ENCODE results near the gene ZNF598. TPM values are rescaled to one million over a fixed set of nuclear protein-coding genes. Genes with fewer than 3 reads are reported as not detected.
A peak's percentile ranks its signal among the peaks of the same experiment; 100 is the strongest.

ZNF598 gene
- total RNA-seq (2014; rRNA removed) (44.4 and 60.1 TPM in 2 replicates), Bru-seq, nascent RNA (percentile 76 among the genes with signal in this experiment), BruChase-seq, experiment 1, labeled RNA remaining after a 6-hour chase (percentile 85 among the genes with signal in this experiment), BruChase-seq, experiment 2, labeled RNA remaining after a 2-hour chase (percentile 87 among the genes with signal in this experiment)
- long read RNA-seq, transcript ZNF598-208 (3 exons, 815 nt): major isoform, 20 of 113 reads
- long read RNA-seq, transcript ZNF598-204 (12 exons, 3,371 nt): minor isoform, 14 of 113 reads
- long read RNA-seq, partial matches to known transcripts: 38 of 113 reads
- long read RNA-seq, other reads (novel, unspliced or antisense): 41 of 113 reads

DNA sequence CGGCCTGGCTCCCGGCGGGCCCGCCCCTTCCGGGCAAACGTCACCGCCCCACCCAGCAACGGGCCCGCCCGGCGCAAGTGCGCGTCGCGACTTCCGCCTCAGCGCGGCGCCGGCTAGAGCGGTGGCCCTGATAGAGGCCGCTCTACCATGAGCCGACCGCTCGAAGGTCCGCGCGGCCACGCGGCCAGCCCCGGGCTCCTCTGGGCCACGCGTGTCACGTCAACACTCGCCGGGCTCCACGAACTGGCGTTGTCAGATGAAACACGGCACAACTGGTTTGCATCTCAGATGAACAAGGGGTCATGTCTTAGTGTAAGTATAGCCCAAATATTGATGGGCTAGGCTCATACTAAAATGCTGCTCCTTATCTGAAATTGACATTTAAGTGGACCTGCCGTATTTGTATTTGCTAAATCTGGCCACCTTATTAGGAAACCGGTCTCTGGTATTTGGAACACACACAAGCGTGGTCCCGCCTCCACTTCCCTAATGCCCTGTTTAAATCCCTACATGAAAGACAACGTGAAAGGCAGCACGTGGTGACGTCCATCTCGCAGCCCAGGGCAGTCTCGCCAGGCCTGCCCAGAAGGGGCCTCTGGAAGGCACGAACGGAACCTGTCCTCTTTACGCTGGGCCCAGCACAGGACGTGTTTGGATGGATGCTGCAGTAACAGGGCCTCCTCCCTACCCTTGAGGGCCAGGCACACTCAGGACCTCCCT, at the start of gene ZNF598:
Gene ZNF598, minus strand, starts transcription at position 31 of the 720 bp plus-strand sequence.
- Histone ChIP-seq H3K9ac (ENCODE audit: low read length) (peak within 1 kb of the TSS; percentile 97), H3K9me2 (replicated peaks; ENCODE audit: low read length) (no peaks in the 10 kb centered on the region), H3K27ac (ENCODE audit: low read length) (peak within 1 kb of the TSS; percentile 77), H3K4me1 (ENCODE audit: insufficient read depth, low read length) (peaks cover 26% of the 10 kb centered on the region), H3K36me3 (ENCODE audit: low read depth, low read length) (peaks cover 3% of the 10 kb centered on the region; the same call in 1 of the 2 replicates), H3K27me3 (ENCODE audit: low read length) (no peaks in the 10 kb centered on the region), H3F3A (ENCODE audit: low read length, unreplicated experiment) (no peaks in the 10 kb centered on the region), H4K20me1 (ENCODE audit: low read length) (peaks cover 22% of the 10 kb centered on the region), H3K79me2 (ENCODE audit: low read length) (peaks cover 54% of the 10 kb centered on the region), H3K4me2 (ENCODE audit: low read length) (peak within 1 kb of the TSS; percentile 92), H3K9me3 (ENCODE audit: low read length) (no peaks in the 10 kb centered on the region), H2AFZ (ENCODE audit: low read length) (peak within 1 kb of the TSS; percentile 42), H3K4me3 (ENCODE audit: low read length) (peak within 1 kb of the TSS; percentile 94)
- peak; percentile 81 for ATAC-seq
- DNase-seq: peak; percentile 83
- CTCF ChIA-PET: no interaction called here
- intact Hi-C loops (cut with micrococcal nuclease): no loop called here
- TF ChIP-seq, protein P1, sequence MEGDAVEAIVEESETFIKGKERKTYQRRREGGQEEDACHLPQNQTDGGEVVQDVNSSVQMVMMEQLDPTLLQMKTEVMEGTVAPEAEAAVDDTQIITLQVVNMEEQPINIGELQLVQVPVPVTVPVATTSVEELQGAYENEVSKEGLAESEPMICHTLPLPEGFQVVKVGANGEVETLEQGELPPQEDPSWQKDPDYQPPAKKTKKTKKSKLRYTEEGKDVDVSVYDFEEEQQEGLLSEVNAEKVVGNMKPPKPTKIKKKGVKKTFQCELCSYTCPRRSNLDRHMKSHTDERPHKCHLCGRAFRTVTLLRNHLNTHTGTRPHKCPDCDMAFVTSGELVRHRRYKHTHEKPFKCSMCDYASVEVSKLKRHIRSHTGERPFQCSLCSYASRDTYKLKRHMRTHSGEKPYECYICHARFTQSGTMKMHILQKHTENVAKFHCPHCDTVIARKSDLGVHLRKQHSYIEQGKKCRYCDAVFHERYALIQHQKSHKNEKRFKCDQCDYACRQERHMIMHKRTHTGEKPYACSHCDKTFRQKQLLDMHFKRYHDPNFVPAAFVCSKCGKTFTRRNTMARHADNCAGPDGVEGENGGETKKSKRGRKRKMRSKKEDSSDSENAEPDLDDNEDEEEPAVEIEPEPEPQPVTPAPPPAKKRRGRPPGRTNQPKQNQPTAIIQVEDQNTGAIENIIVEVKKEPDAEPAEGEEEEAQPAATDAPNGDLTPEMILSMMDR (conservative IDR thresholded peaks at IDR 0.05; ENCODE audit: low read depth, low read length): no peak
- TF ChIP-seq EZH2 (IDR thresholded peaks at IDR 0.05; ENCODE audit: low read length, unreplicated experiment): no peak
- no peak for TF ChIP-seq EZH2phosphoT487 (IDR thresholded peaks at IDR 0.05; ENCODE audit: borderline replicate concordance, low read length)
- POLR2A ChIA-PET (ENCODE audit: unreplicated experiment): no interaction called here
- TSS peak; percentile 83 for BruUV-seq (replicated peaks)

DNA sequence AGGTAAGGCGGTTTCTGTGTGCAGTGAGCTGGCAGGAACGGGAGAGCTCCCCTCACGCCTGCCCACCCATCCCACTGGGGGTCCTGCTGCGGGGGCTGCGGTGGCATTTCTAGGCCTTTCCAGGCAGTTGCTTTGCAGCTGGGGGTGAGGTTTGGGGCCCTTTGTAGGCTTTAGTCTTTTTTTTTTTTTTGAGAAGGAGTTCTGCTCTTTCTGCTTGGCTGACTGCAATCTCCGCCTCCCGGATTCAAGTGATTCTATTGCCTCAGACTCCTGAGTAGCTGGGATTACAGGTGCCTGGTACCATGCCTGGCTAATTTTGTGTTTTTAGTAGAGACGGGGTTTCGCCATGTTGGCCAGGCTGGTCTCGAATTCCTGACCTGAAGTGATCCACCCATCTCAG, 49.3 kb upstream of the ZNF598 start:
- Histone ChIP-seq H2AFZ (ENCODE audit: low read length) (no peak overlapping the region), H4K20me1 (ENCODE audit: low read length) (no peaks in the 10 kb centered on the region), H3K9ac (ENCODE audit: low read length) (no peak overlapping the region), H3F3A (ENCODE audit: low read length, unreplicated experiment) (no peaks in the 10 kb centered on the region), H3K79me2 (ENCODE audit: low read length) (no peaks in the 10 kb centered on the region), H3K27me3 (ENCODE audit: low read length) (no peaks in the 10 kb centered on the region), H3K9me2 (replicated peaks; ENCODE audit: low read length) (no peaks in the 10 kb centered on the region), H3K4me1 (ENCODE audit: insufficient read depth, low read length) (no peaks in the 10 kb centered on the region), H3K36me3 (ENCODE audit: low read depth, low read length) (no peaks in the 10 kb centered on the region), H3K4me3 (ENCODE audit: low read length) (no peak overlapping the region), H3K27ac (ENCODE audit: low read length) (no peak overlapping the region), H3K9me3 (ENCODE audit: low read length) (no peaks in the 10 kb centered on the region), H3K4me2 (ENCODE audit: low read length) (no peak overlapping the region)
- no peak for DNase-seq
- BruUV-seq (replicated peaks): no TSS peak
- TF ChIP-seq EZH2phosphoT487 (IDR thresholded peaks at IDR 0.05; ENCODE audit: borderline replicate concordance, low read length): no peak
- TF ChIP-seq EZH2 (IDR thresholded peaks at IDR 0.05; ENCODE audit: low read length, unreplicated experiment): no peak
- TF ChIP-seq, protein P1 (conservative IDR thresholded peaks at IDR 0.05; ENCODE audit: low read depth, low read length): no peak
- ChIA-PET POLR2A (ENCODE audit: unreplicated experiment) (no interaction called here), CTCF (no interaction called here)
- intact Hi-C loops (cut with micrococcal nuclease): no loop called here
- no peak for ATAC-seq

DNA sequence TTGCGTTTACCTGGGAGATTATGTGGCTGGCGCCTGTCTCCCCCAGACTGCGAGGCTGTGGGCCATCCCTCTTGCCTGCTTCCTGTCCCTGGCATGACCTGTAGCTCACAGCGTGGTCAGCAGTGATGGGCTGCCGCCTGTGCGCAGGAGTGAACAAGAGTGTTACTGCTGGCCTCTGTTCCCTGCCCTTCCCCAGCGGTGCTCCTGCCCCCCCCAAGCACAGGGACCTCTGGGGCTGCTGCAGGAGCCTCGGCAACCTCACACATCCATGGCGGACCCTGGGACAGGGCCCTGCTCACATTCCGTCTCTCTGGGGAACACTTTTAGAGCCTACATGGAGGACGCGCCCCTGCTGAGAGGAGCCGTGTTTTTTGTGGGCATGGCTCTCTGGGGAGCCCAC, 48.8 kb upstream of the ZNF598 start:
- CTCF ChIA-PET: no interaction called here
- H3K9me3 ChIP-seq (ENCODE audit: low read length): no peaks in the 10 kb centered on the region
- no peak for DNase-seq
- H2AFZ ChIP-seq (ENCODE audit: low read length): no peak overlapping the region
- no peaks in the 10 kb centered on the region for H3K4me1 ChIP-seq (ENCODE audit: insufficient read depth, low read length)
- no peak overlapping the region for H3K9ac ChIP-seq (ENCODE audit: low read length)
- H3K27ac ChIP-seq (ENCODE audit: low read length): no peak overlapping the region
- H3K4me2 ChIP-seq (ENCODE audit: low read length): no peak overlapping the region
- intact Hi-C loops (cut with micrococcal nuclease): no loop called here
- no peak for ATAC-seq
- no peaks in the 10 kb centered on the region for H3F3A ChIP-seq (ENCODE audit: low read length, unreplicated experiment)
- no peaks in the 10 kb centered on the region for H3K27me3 ChIP-seq (ENCODE audit: low read length)
- no peaks in the 10 kb centered on the region for H3K79me2 ChIP-seq (ENCODE audit: low read length)
- H3K9me2 ChIP-seq (replicated peaks; ENCODE audit: low read length): no peaks in the 10 kb centered on the region
- no peak overlapping the region for H3K4me3 ChIP-seq (ENCODE audit: low read length)
- H4K20me1 ChIP-seq (ENCODE audit: low read length): no peaks in the 10 kb centered on the region
- TF ChIP-seq, protein P1 (conservative IDR thresholded peaks at IDR 0.05; ENCODE audit: low read depth, low read length): no peak
- TF ChIP-seq EZH2phosphoT487 (IDR thresholded peaks at IDR 0.05; ENCODE audit: borderline replicate concordance, low read length): no peak
- no peak for TF ChIP-seq EZH2 (IDR thresholded peaks at IDR 0.05; ENCODE audit: low read length, unreplicated experiment)
- POLR2A ChIA-PET (ENCODE audit: unreplicated experiment): no interaction called here
- BruUV-seq (replicated peaks): no TSS peak
- no peaks in the 10 kb centered on the region; the same call in 1 of the 2 replicates for H3K36me3 ChIP-seq (ENCODE audit: low read depth, low read length)

All from PC-3 (cell line).